GM13977 (cell line): ENCODE measurements around the gene ATP8B3.

Source experiments
- DNase-seq: peaks from one replicate; pipeline ENCODE4 v3.0.0; 2012; ENCODE audit warnings: low spot score
- CTCF ChIP-seq: IDR thresholded peaks from 2 replicates; pipeline ENCODE4 v1.5.1; 2012; ENCODE audit warnings: mild to moderate bottlenecking, control low read depth; ENCODE audit not compliant: insufficient read depth; ENCODE audit errors: extremely low read depth, missing control alignments
- in situ Hi-C: fragments of 300-500 bp; cut with MboI; formaldehyde crosslinking; loops from one replicate; pipeline ENCODE4 v1.12.0; 2022; ENCODE audit warnings: low sequenced_read_pairs, low pct_unique_long_range_greater_than_20kb, mixed read lengths, inconsistent platforms; ENCODE audit not compliant: unreplicated experiment

Gene ATP8B3

GRCh38 chr19:1850809-1851653, 39.0 kb upstream of the ATP8B3 start:
- in situ Hi-C loops, result no loop called here
- DNase-seq, result no peak
- peak; percentile 28 for TF ChIP-seq CTCF

- in situ Hi-C loops, result no loop called here
- no peak for TF ChIP-seq CTCF
- DNase-seq, result no peak
Observed at GRCh38 chr19:1849886-1850398, 37.9 kb upstream of the ATP8B3 start.

- in situ Hi-C loops, result no loop called here
- no peak for DNase-seq
- TF ChIP-seq CTCF, result no peak
Observed at GRCh38 chr19:1849132-1849474, 37.0 kb upstream of the ATP8B3 start.

- TF ChIP-seq CTCF, result peak; percentile 88
- DNase-seq, result peak; percentile 96
- in situ Hi-C loops, result no loop called here
Observed at GRCh38 chr19:1848399-1849131, 36.5 kb upstream of the ATP8B3 start, which contains the start of gene REXO1. Gene REXO1, minus strand, starts transcription at chr19:1848483. Its CDS starts 125 bp downstream, at chr19:1848358.

GRCh38 chr19:1847684-1848398, 35.8 kb upstream of the ATP8B3 start:
- DNase-seq, result no peak
- TF ChIP-seq CTCF, result no peak
- in situ Hi-C loops, result no loop called here

- DNase-seq, result no peak
- in situ Hi-C loops, result no loop called here
- no peak for TF ChIP-seq CTCF
Observed at GRCh38 chr19:1847348-1847683, 35.2 kb upstream of the ATP8B3 start.
